Fibroblast of villous mesenchyme (primary cell): Measurements from ENCODE around the gene THG1L. TPM values are rescaled to one million over a fixed set of nuclear protein-coding genes. Genes with fewer than 3 reads are reported as not detected.

Experiments used
- DNase-seq: peaks from one replicate; pipeline ENCODE4 v3.0.0-alpha.2; 2010; ENCODE audit warnings: low read depth
- H3K4me3 ChIP-seq: 2 replicates; pipeline ENCODE4 v1.5.1; 2011; ENCODE audit warnings: low read depth, mild to moderate bottlenecking, low read length
- CTCF ChIP-seq: IDR thresholded peaks from 2 replicates; pipeline ENCODE4 v1.5.1; 2012; ENCODE audit warnings: low read depth, mild to moderate bottlenecking, low read length; ENCODE audit not compliant: insufficient read depth
- total RNA-seq: library from RNA; depleted of rRNA; stranded (reverse); fragments of >200 nt; gene quantifications from 2 replicates; pipeline ENCODE4 v1.2.3, GENCODE V29; 2012

Gene THG1L
- total RNA-seq, 1 donor, result 21.6 TPM

GRCh38 chr5:157732596-157733262 is 1.5 kb downstream of the THG1L start:
- H3K4me3 ChIP-seq, result no peak overlapping the region
- peak; percentile 36 for DNase-seq
- TF ChIP-seq CTCF, result no peak

- DNase-seq, result no peak
- no peak for TF ChIP-seq CTCF
- H3K4me3 ChIP-seq, result no peak overlapping the region
Observed at GRCh38 chr5:157734436-157734835, 3.2 kb downstream of the THG1L start.

GRCh38 chr5:157735991-157736390 is 4.8 kb downstream of the THG1L start:
- DNase-seq, result no peak
- H3K4me3 ChIP-seq, result no peak overlapping the region
- no peak for TF ChIP-seq CTCF

- no peak for TF ChIP-seq CTCF
- no peak for DNase-seq
- no peak overlapping the region for H3K4me3 ChIP-seq
Observed at GRCh38 chr5:157739388-157740228, 8.4 kb downstream of the THG1L start.

GRCh38 chr5:157740229-157740610 is 9.0 kb downstream of the THG1L start:
- H3K4me3 ChIP-seq, result no peak overlapping the region
- DNase-seq, result peak; percentile 8
- TF ChIP-seq CTCF, result peak; percentile 47

GRCh38 chr5:157741131-157741530 is 9.9 kb downstream of the THG1L start:
- TF ChIP-seq CTCF, result no peak
- DNase-seq, result no peak
- no peak overlapping the region for H3K4me3 ChIP-seq
